OCI-LY3 (cell line): ENCODE data around the gene ADCY3.

Experiments used
- CTCF ChIP-seq: fragments of 200-600, 300-600 bp; sonication (generic); IDR thresholded peaks from 2 replicates; pipeline ENCODE4 v1.5.1; 2014; ENCODE audit warnings: antibody characterized with exemption, low read length, low read depth
- EZH2phosphoT487 ChIP-seq: fragments of 200-600 bp; shearing (Covaris generic); IDR thresholded peaks from 2 replicates; pipeline ENCODE4 v1.6.1; 2018; ENCODE audit warnings: antibody characterized with exemption, mixed run types, low read depth

GRCh38 chr2:24858996-24859395, 61.0 kb downstream of the ADCY3 start:
- TF ChIP-seq EZH2phosphoT487 (no peak), CTCF (no peak)
